HG03558 (cell line): Measurements from ENCODE around the gene MAP4.
"Not testable (repeated sequence)": the region's sequence is repeated elsewhere in the genome, so short reads cannot be mapped to it uniquely, and the experiment has no call there.

Experiments
- ATAC-seq: cut with Tn5 transposase; IDR thresholded peaks from one replicate; pipeline ENCODE4 v1.9.1; 2021; ENCODE audit warnings: moderate number of reproducible peaks; ENCODE audit not compliant: unreplicated experiment; ENCODE audit errors: extremely low read depth

Gene MAP4

GRCh38 chr3:47907784-47908183 is 108.4 kb downstream of the MAP4 start:
- ATAC-seq: no peak

GRCh38 chr3:47902746-47903145 is 113.5 kb downstream of the MAP4 start:
- ATAC-seq: no peak

DNA sequence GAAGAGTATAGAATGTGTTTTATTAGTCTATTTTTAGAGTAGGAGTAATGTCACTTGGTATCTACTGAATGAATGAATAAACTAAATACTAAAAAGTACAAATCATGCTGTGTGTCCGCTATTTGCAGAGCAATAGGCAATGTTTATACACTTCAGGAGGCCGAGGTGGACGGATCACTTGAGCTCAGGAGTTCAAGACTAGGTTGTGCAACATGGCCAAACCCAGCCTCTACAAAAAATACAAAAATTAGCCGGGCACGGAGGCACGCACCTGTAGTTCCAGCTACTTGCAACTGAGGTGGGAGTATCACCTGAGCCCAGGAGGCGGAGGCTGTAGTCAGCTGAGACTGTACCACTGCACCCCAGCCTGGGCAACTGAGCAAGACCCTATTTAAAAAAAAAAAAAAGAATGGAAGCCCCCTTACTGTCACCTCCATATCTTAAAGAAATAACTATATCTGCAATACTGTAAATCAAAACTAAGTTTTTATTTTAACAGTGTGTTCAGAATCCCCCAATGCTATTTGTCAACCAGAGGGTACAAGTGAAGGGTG is 114.9 kb downstream of the MAP4 start:
- ATAC-seq: no peak

GRCh38 chr3:47899495-47900108 is 116.6 kb downstream of the MAP4 start:
- no peak for ATAC-seq

- no peak for ATAC-seq
Observed at GRCh38 chr3:47897954-47898353, 118.3 kb downstream of the MAP4 start.

GRCh38 chr3:47896736-47897135 is 119.5 kb downstream of the MAP4 start:
- no peak for ATAC-seq

GRCh38 chr3:47895241-47895640 is 121.0 kb downstream of the MAP4 start:
- ATAC-seq: no peak

DNA sequence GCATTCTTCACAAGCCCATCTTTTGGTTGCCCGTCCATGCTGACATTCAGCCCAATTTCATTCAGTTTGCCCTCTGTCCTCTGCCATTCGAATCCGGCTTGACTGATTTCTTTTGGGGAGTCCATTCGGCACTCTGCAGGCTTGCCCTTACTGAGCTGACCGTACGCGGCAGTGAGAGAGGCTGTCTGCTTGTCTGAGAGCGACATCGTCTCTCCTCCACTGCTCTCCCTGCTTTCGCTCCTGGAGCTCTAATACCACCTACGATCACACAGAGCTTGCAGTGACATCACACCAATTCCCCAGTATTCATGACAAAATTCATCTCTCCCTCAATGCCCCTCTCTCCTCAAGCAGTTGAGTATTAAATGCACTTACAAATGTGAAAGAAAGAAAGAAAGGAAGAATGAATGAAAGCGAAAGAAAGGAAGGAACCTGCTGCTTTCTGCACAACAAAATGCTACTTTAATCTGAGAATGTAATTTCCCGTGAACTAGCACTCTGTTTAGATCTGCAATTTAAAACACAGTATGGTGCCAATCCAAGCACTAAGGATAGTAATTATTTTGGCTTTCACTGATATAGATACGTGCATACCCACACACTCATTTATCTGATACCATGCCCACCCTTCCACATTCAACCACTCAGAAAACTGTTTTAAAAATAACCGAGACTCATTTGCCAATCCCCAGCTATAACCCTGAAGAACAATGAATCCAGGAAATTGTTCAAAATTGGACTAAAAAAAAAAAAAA is 123.8 kb downstream of the MAP4 start:
- ATAC-seq: no peak

GRCh38 chr3:47891613-47892005 is 124.6 kb downstream of the MAP4 start:
- ATAC-seq: no peak

- no peak for ATAC-seq
Observed at GRCh38 chr3:47890828-47891612, 125.2 kb downstream of the MAP4 start.

- no peak for ATAC-seq
Observed at GRCh38 chr3:47890126-47890827, 125.9 kb downstream of the MAP4 start.

DNA sequence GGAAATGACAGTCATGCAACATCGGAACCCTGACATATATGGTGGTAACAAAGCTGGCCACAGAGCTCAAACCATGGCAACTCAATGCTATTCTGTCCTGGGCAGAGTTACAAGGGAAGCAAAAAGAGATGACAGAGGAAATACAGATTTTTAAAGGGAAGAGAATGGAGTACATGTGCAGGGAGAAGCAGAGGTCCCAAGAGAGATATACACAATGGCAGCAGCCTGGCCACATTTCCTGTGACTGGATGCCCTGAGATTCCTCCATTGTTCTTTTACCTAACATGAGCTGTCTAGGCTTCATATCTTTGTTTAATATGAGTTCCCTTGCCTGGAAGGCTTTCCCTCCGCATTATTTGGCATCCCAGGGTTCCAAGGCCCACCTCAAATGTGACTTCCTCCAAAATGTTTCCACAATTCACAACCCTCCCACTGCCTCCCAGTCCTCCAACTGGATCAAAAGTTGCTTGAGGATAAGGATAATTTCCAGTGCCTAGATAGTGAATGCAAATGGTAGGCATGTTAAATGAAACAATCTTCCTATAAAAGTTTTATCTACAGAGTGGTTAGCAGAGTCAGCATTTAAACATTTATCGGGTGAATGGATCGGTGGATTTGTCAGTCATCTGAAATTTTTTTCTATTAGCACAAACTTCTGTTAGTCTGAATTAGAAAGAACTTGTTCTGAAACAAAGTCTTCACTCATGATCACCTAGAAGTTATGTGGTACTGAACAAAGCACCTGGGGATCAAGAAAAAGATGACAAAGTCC is 127.0 kb downstream of the MAP4 start:
- no peak for ATAC-seq

GRCh38 chr3:47887991-47888390 is 128.2 kb downstream of the MAP4 start:
- ATAC-seq: not testable (repeated sequence)

GRCh38 chr3:47885168-47885567 is 131.0 kb downstream of the MAP4 start:
- no peak for ATAC-seq

GRCh38 chr3:47884603-47885002 is 131.6 kb downstream of the MAP4 start:
- ATAC-seq: no peak

- ATAC-seq: no peak
Observed at GRCh38 chr3:47882338-47882737, 133.9 kb downstream of the MAP4 start.

DNA sequence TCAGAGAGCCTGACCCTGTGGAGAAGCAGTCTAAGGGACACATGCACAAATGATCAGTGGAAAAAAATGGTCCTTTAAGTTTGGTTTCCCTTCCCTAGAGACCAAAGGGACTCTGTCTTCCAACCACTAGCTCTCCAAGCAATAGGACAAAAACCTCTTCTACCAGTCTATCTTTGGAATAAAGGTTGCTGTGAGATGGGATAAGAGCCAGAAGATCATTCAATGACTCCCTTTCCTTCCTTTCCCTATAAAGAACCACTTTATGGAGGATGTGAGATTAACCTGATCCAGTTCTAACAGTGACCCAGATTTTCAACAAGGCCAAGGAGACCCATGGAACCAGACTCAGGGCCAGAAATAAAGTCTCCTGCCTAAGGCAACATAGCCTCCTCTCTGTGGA is 138.5 kb downstream of the MAP4 start:
- ATAC-seq: no peak

DNA sequence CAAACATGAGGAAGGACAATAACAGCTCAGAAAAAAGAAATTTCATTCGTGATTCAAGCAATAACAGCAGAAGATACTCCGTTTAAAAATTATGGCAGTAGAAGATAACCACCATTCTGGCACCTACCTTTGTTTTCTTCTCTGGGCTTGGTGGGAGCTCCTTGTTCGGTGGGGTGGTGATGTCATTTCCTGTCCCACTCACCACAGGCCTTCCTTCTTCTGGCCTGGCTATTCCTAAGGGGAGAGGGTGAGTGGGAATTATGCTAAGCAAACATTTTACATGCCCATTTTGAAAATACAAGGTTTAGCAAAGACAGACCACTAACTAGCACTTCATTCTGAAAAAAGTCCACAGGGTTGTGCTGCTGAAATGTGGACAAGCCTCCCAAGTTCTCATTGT is 138.9 kb downstream of the MAP4 start:
- no peak for ATAC-seq

- no peak for ATAC-seq
Observed at GRCh38 chr3:47874913-47875312, 141.3 kb downstream of the MAP4 start.

DNA sequence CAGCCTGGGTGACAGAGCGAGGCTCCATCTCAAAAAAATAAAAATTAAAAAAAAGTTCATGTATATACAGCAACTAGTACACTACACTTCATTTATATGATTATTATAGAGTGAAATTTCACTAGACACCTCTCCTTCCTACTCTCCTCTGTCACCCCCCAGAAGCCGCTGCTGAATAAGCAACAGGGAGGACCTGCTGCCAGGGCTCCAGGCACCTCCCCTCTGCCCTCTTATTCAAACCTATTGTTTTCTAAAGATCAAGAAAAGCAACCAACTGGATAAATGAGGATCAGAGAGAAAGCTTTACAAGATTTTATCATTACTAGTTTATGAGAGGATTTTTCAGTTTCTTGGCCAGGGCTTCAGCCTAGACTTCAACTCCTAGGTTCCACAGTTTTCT is 141.8 kb downstream of the MAP4 start:
- ATAC-seq: no peak
